Measurements from ENCODE around the gene DRAP1. TPM values are rescaled to one million over a fixed set of nuclear protein-coding genes. Genes with fewer than 3 reads are reported as not detected.

DRAP1 gene
- total RNA-seq, 1 experiment from 2014 or later, result 105 TPM

GRCh38 chr11:65960824-65961266 lies 41.6 kb downstream of the DRAP1 start:
- no peak overlapping the region for H3K27ac ChIP-seq (ENCODE audit: insufficient read length, low read depth, low read length)
- no peak overlapping the region for H3K23ac ChIP-seq (ENCODE audit: insufficient read length, low read depth, low read length)
- H2AFZ ChIP-seq (ENCODE audit: low read length), result no peak overlapping the region
- no peaks in the 10 kb centered on the region; a peak in 1 of 5 replicates for H3K9me3 Mint-ChIP-seq
- no peaks in the 10 kb centered on the region for H4K20me1 ChIP-seq (ENCODE audit: control insufficient read depth, insufficient read depth, insufficient read length)
- H3K27ac Mint-ChIP-seq, result peak overlapping the region; percentile 97 to 99 (median 97); a peak in 6 of 7 replicates
- no peak overlapping the region for H2AK5ac ChIP-seq (ENCODE audit: insufficient read length, low read length)
- H2BK20ac ChIP-seq (ENCODE audit: low read depth, low read length, poor library complexity, severe bottlenecking), result no peak overlapping the region
- H4K5ac ChIP-seq (ENCODE audit: insufficient read length, low read depth, low read length), result no peak overlapping the region
- peaks cover 3% of the 10 kb centered on the region for H3K23me2 ChIP-seq (ENCODE audit: insufficient read length, low read depth, low read length, poor library complexity, severe bottlenecking)
- no peak overlapping the region for H2BK5ac ChIP-seq (ENCODE audit: insufficient read length, low read length)
- no peak overlapping the region for H2BK15ac ChIP-seq (ENCODE audit: low read depth, low read length)
- H3K9ac ChIP-seq (ENCODE audit: extremely low read depth, insufficient read length, low read length), result peak overlapping the region; percentile 78
- no peaks in the 10 kb centered on the region; the same call in 1 of the 2 replicates for H3K27me3 Mint-ChIP-seq (ENCODE audit: low read depth)
- H3K4ac ChIP-seq (ENCODE audit: low read depth, low read length), result no peak overlapping the region
- no peak overlapping the region for H3T11ph ChIP-seq (ENCODE audit: low read length)
- H3K79me1 ChIP-seq (ENCODE audit: insufficient read depth, low read depth, low read length, poor library complexity, severe bottlenecking), result peaks cover 5% of the 10 kb centered on the region
- no peak for DNase-seq
- no peak overlapping the region for H4K91ac ChIP-seq (ENCODE audit: insufficient read length, low read depth, low read length)
- H3K4me3 Mint-ChIP-seq, result peak overlapping the region; percentile 93 to 94
- peaks cover 10% of the 10 kb centered on the region; the same call in 1 of the 2 replicates for H3K79me2 ChIP-seq (ENCODE audit: insufficient read depth, low read length)
- H2BK120ac ChIP-seq (ENCODE audit: low read depth, low read length, poor library complexity, severe bottlenecking), result no peak overlapping the region
- peaks cover 3% of the 10 kb centered on the region; the same call in 1 of the 2 replicates for H3K4me1 ChIP-seq (ENCODE audit: insufficient read depth, low read length)
- no peak overlapping the region for H4K8ac ChIP-seq (replicated peaks; ENCODE audit: insufficient read length, low read depth, low read length)
- H3K9me3 ChIP-seq (ENCODE audit: control insufficient read depth, low read depth, low read length), result no peaks in the 10 kb centered on the region
- peaks cover 11 to 16% of the 10 kb centered on the region in 2 experiments for H3K4me1 Mint-ChIP-seq
- H3K56ac ChIP-seq (ENCODE audit: insufficient read length, low read depth, low read length), result no peak overlapping the region
- H3K4me2 ChIP-seq (ENCODE audit: insufficient read depth, insufficient read length, low read length), result peak overlapping the region; percentile 82
- no peak overlapping the region for H2BK12ac ChIP-seq (ENCODE audit: insufficient read length, low read depth, low read length)
- no peaks in the 10 kb centered on the region for H3K27me3 ChIP-seq (ENCODE audit: insufficient read depth, low read length)
- TF ChIP-seq CTCF (conservative IDR thresholded peaks at IDR 0.05), result no peak
- no peak overlapping the region for H3K14ac ChIP-seq (ENCODE audit: insufficient read depth, low read length)
- no CpG with 5 or more reads among the region's 16 CpGs for WGBS (ENCODE audit: extremely low coverage, insufficient read length, low lambda C conversion rate)
- H3K18ac ChIP-seq (ENCODE audit: insufficient read length, low read depth, low read length), result no peak overlapping the region
- H3K36me3 Mint-ChIP-seq (ENCODE audit: insufficient read depth in 1 of 3, low read depth in 3 of 3), result peaks cover 15 to 31% (median 23%) of the 10 kb centered on the region in 3 experiments

Data from H9 (cell line).